Transverse colon (tissue), 4 donors: ENCODE data around the gene SIPA1L3. TPM values are rescaled to one million over a fixed set of nuclear protein-coding genes. Genes with fewer than 3 reads are reported as not detected.

Source experiments
- DNase-seq: peaks from one replicate; pipeline ENCODE4 v3.0.0-alpha.2; 2019
- H3K27ac ChIP-seq, 4 donors: fragments of 200-600 bp; sonication (generic); 2 replicates each; pipeline ENCODE4 v1.5.1; 2016 to 2018; ENCODE audit warnings: inconsistent platforms in 4 of 4
- H3K27me3 ChIP-seq: fragments of 200-600 bp; sonication (generic); 2 replicates; pipeline ENCODE4 v1.5.1; 2017; ENCODE audit warnings: inconsistent platforms
- H3K36me3 ChIP-seq, 4 donors: fragments of 200-600 bp; sonication (generic); 2 replicates each; pipeline ENCODE4 v1.5.1; 2017 to 2019; ENCODE audit warnings: inconsistent platforms in 4 of 4
- H3K4me1 ChIP-seq, 4 donors: fragments of 200-600 bp; sonication (generic); 2 replicates each; pipeline ENCODE4 v1.5.1; 2017 to 2020; ENCODE audit warnings: inconsistent platforms in 4 of 4
- H3K4me3 ChIP-seq, 4 donors: fragments of 200-600 bp; sonication (generic); 1 replicate in 1 of 4; 2 replicates in 3 of 4; pipeline versions ENCODE4 v1.5.1 to v1.6.1; 2017 to 2019; ENCODE audit warnings: inconsistent platforms in 4 of 4
- H3K9me3 ChIP-seq, 2 donors: fragments of 200-600 bp; sonication (generic); 2 replicates each; pipeline ENCODE4 v1.5.1; 2017 to 2019; ENCODE audit warnings: inconsistent platforms in 2 of 2
- CTCF ChIP-seq, 5 experiments: fragments of 200-600 bp in 3 of 5; fragments of 450-650 bp in 2 of 5; sonication (generic) in 3 of 5; IDR thresholded peaks; 1 replicate in 2 of 5; 2 replicates in 3 of 5; pipeline ENCODE4 v1.5.1; 2016 to 2017; ENCODE audit warnings: antibody characterized with exemption in 5 of 5, inconsistent platforms in 3 of 5, mild to moderate bottlenecking in 2 of 5, moderate library complexity in 1 of 5
- EP300 ChIP-seq: sonication (generic); formaldehyde crosslinking; IDR thresholded peaks from one replicate; pipeline ENCODE4 v1.6.1; 2017; ENCODE audit warnings: antibody characterized with exemption, low read depth
- POLR2A ChIP-seq: fragments of 450-650 bp; IDR thresholded peaks from one replicate; pipeline ENCODE4 v1.6.1; 2016; ENCODE audit warnings: antibody characterized with exemption, mild to moderate bottlenecking, moderate library complexity
- POLR2AphosphoS5 ChIP-seq, 3 donors: sonication (generic); formaldehyde crosslinking; IDR thresholded peaks; one replicate each; pipeline ENCODE4 v1.6.1; 2016; ENCODE audit warnings: antibody characterized with exemption in 3 of 3
- WGBS, 2 donors: methylation state at CpG; one replicate each; pipeline ENCODE4 v1.1.5; 2018; ENCODE audit warnings: low coverage in 1 of 2; 5-methylcytosine and 5-hydroxymethylcytosine counted together
- in situ Hi-C, 4 donors: fragments of 200-750 bp; cut with MboI; loops; one replicate each; pipeline versions ENCODE4 v1.15.0 to v1.15.1; 2017; ENCODE audit warnings: low sequenced_read_pairs in 3 of 4, low pct_ligation_motif_present in 1 of 4, low pct_unique_long_range_greater_than_20kb in 1 of 4
- intact Hi-C: fragments of 100-400 bp; cut with DNase I; formaldehyde crosslinking; loops from one replicate; pipeline ENCODE4 v1.15.1; 2023; ENCODE audit warnings: low total_unique reads
- total RNA-seq, 4 donors: library from RNA; depleted of rRNA; stranded (reverse); fragments of >200 nt; gene quantifications; one replicate each; pipeline ENCODE4 v1.1.0, GENCODE V29; 2016

The SIPA1L3 gene
- total RNA-seq, 4 donors from 2014 or later = 191 to 284 (median 231) TPM

- intact Hi-C loops (loop anchor here (1.0 kb wide), 1 partner anchor 17 kb away; no protein-coding TSS in a partner anchor), in situ Hi-C loops (no loop called here)
- H3K27me3 ChIP-seq = no peaks in the 10 kb centered on the region
- H3K4me3 ChIP-seq = no peak overlapping the region
- no peak overlapping the region for H3K27ac ChIP-seq
- peaks cover 0 to 17% (median 6%) of the 10 kb centered on the region in 4 donors for H3K4me1 ChIP-seq
- 98% methylated on average over 4 of the region's 4 CpGs; no CpG with 5 or more reads in 1 of the 2 donors for WGBS, 2 donors
- DNase-seq = no peak
- no peak for TF ChIP-seq POLR2AphosphoS5 (IDR thresholded peaks at IDR 0.05)
- no peak for TF ChIP-seq EP300
- peaks cover 3 to 8% of the 10 kb centered on the region in 2 donors for H3K9me3 ChIP-seq
- no peaks in the 10 kb centered on the region for H3K36me3 ChIP-seq
Measured at GRCh38 chr19:37970699-37971098, 63.7 kb downstream of the SIPA1L3 start.

DNA sequence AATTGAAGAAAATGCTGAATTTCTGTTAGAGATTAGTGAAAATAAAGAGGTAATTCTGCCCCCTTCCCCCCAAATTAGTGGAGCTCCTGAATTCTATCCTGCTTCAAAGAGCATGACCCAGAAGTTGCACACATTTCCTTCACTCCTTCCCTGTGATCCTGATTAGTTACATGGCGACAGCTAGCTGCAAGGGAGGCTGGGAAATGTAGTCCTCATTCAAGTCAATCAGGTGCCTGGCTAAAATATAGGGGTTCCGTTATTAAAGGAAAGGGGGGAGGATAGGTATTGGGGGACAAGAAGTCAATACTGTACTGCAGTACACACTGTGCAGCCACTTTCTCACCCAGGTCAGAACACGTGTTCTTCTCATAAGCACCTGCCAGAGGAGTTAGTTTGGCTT, 65.8 kb downstream of the SIPA1L3 start:
- no peak for TF ChIP-seq CTCF (IDR thresholded peaks at IDR 0.05)
- TF ChIP-seq EP300 = no peak
- TF ChIP-seq POLR2A = no peak
- TF ChIP-seq POLR2AphosphoS5 (IDR thresholded peaks at IDR 0.05) = no peak
- WGBS, 2 donors = 97 to 98% methylated on average over 3 of the region's 3 CpGs

DNA sequence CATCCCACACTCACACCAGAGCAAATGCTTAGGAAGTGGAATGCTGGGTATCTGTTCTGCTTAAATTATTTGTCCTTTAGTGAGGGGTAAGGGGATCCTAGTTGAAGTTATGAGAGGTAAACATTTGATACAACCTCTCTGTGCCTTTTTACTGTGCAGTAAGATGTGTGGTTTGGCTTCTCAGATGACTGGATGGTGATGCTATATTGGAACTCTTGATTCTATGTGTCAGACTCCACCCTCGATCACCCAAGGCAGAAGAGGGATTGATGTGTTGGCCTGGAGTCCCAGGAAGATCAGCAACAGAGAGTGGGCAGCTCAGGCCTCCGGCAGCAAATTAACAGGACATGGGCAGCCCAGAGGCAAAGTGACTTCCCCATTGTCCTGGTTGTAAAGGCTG, 66.7 kb downstream of the SIPA1L3 start:
- Histone ChIP-seq H3K36me3 (no peaks in the 10 kb centered on the region), H3K27ac (no peak overlapping the region), H3K9me3 (peaks cover 3 to 8% of the 10 kb centered on the region in 2 donors), H3K4me1 (peaks cover 0 to 6% (median 0%) of the 10 kb centered on the region in 4 donors), H3K4me3 (no peak overlapping the region), H3K27me3 (no peaks in the 10 kb centered on the region)
- DNase-seq = no peak
- in situ Hi-C loops (no loop called here), intact Hi-C loops (no loop called here)
- TF ChIP-seq POLR2AphosphoS5 (IDR thresholded peaks at IDR 0.05) = no peak
- TF ChIP-seq CTCF (IDR thresholded peaks at IDR 0.05) = no peak
- no peak for TF ChIP-seq POLR2A
- no peak for TF ChIP-seq EP300
- 86% methylated on average over 2 of the region's 2 CpGs; no CpG with 5 or more reads in 1 of the 2 donors for WGBS, 2 donors

More for the DNA sequence above, 65.8 kb downstream of the SIPA1L3 start:
- DNase-seq = no peak
- H3K27ac ChIP-seq = no peak overlapping the region
- no peak overlapping the region for H3K4me3 ChIP-seq
- H3K36me3 ChIP-seq = no peaks in the 10 kb centered on the region
- in situ Hi-C loops = no loop called here
- H3K27me3 ChIP-seq = no peaks in the 10 kb centered on the region
- H3K4me1 ChIP-seq = peaks cover 0 to 4% (median 0%) of the 10 kb centered on the region in 4 donors
- intact Hi-C loops = no loop called here
- H3K9me3 ChIP-seq = peaks cover 3 to 8% of the 10 kb centered on the region in 2 donors

- no peak for DNase-seq
- Histone ChIP-seq H3K9me3 (peaks cover 3 to 8% of the 10 kb centered on the region in 2 donors), H3K36me3 (no peaks in the 10 kb centered on the region), H3K27ac (no peak overlapping the region), H3K4me1 (peaks cover 4 to 17% (median 7%) of the 10 kb centered on the region in 4 donors), H3K4me3 (no peak overlapping the region), H3K27me3 (no peaks in the 10 kb centered on the region)
- WGBS, 2 donors = 89 to 90% methylated on average over 5 to 13 of the region's 13 CpGs
- in situ Hi-C loops (no loop called here), intact Hi-C loops (no loop called here)
- TF ChIP-seq POLR2AphosphoS5 (IDR thresholded peaks at IDR 0.05) (no peak), POLR2A (no peak), CTCF (IDR thresholded peaks at IDR 0.05) (no peak), EP300 (no peak)
Measured at GRCh38 chr19:37975071-37975470, 68.1 kb downstream of the SIPA1L3 start.
